Ovary (tissue), 9 donors: ENCODE results near the gene PROB1. TPM values are rescaled to one million over a fixed set of nuclear protein-coding genes. Genes with fewer than 3 reads are reported as not detected.
A peak's percentile ranks its signal among the peaks of the same experiment; 100 is the strongest.
"Not testable (repeated sequence)": the region's sequence is repeated elsewhere in the genome, so short reads cannot be mapped to it uniquely, and the experiment has no call there.

Experiments used
- DNase-seq, 5 donors: peaks; one replicate each; pipeline ENCODE4 v3.0.0-alpha.2; 2019 to 2020
- H3K27ac ChIP-seq, 2 donors: fragments of 200-600 bp; one replicate each; pipeline versions ENCODE4 v1.5.1 to v1.8.0; 2019 to 2022
- H3K27me3 ChIP-seq: fragments of 200-600 bp; one replicate; pipeline ENCODE4 v1.8.0; 2022
- H3K36me3 ChIP-seq: fragments of 200-600 bp; sonication (generic); one replicate; pipeline ENCODE4 v1.5.1; 2019
- H3K4me1 ChIP-seq: one replicate; pipeline ENCODE4 v1.8.1; 2013; ENCODE audit warnings: mild to moderate bottlenecking, moderate library complexity; ENCODE audit not compliant: insufficient read depth
- H3K4me3 ChIP-seq: fragments of 200-600 bp; sonication (generic); one replicate; pipeline ENCODE4 v1.5.1; 2017
- H3K9me3 ChIP-seq, 2 donors: fragments of 200-600 bp in 1 of 2; sonication (generic) in 1 of 2; one replicate each; pipeline versions ENCODE4 v1.5.1 to v1.8.1; 2013 to 2019; ENCODE audit warnings: mild to moderate bottlenecking in 1 of 2, moderate library complexity in 1 of 2
- CTCF ChIP-seq, 3 donors: fragments of 450-650 bp in 2 of 3; fragments of 200-600 bp in 1 of 3; IDR thresholded peaks; one replicate each; pipeline versions ENCODE4 v1.5.1 to v1.8.0; 2016 to 2022; ENCODE audit warnings: antibody characterized with exemption in 3 of 3, mild to moderate bottlenecking in 1 of 3
- EP300 ChIP-seq: sonication (generic); formaldehyde crosslinking; IDR thresholded peaks from one replicate; pipeline ENCODE4 v1.6.1; 2017; ENCODE audit warnings: antibody characterized with exemption
- POLR2A ChIP-seq: fragments of 450-650 bp; IDR thresholded peaks from one replicate; pipeline ENCODE4 v1.6.1; 2017; ENCODE audit warnings: antibody characterized with exemption, mild to moderate bottlenecking, moderate library complexity
- WGBS, 3 donors: extraction: QIAGEN DNeasy Blood & Tissue Kit in 1 of 3; methylation state at CpG; one replicate each; pipeline versions ENCODE4 v1.1.5 to v1.1.7; 2013 to 2017; 5-methylcytosine and 5-hydroxymethylcytosine counted together
- intact Hi-C, 4 donors: fragments of 100-400 bp; cut with DNase I; formaldehyde crosslinking; loops; one replicate each; pipeline versions ENCODE4 v1.11.0 to v1.15.1; 2022 to 2023
- polyA plus RNA-seq, 2 donors: library from polyadenylated mRNA; stranded (reverse); fragments of 200-250 nt in 1 of 2; fragments of 350-450 nt in 1 of 2; fragmentation: Illumina TruSeq in 1 of 2; extraction: RNeasy Lipid Tissue Mini Kit (QIAGEN cat#74804) in 1 of 2; gene quantifications; one replicate each; pipeline ENCODE4 v1.2.3, GENCODE V29; 2013 to 2014
- total RNA-seq, 7 donors: library from RNA; depleted of rRNA in 2 of 7; stranded (reverse); fragments of >200 nt in 2 of 7; fragmentation: NEBNext Ultra II Directional in 3 of 7; extraction: Animal tissue kit (Norgen Biotek cat#: 25700) in 3 of 7; gene quantifications; one replicate each; pipeline versions ENCODE4 v1.1.0 to v1.2.4, GENCODE V29; 2016 to 2023
- donor health status: DM: no; HTN: no; CAD: no; lungs with moderate emphysema.
- donor health status: DM: no; HTN: no; CAD: no.
- donor health status: Bipolar disorder and iron deficiency.
- donor health status: DM: yes; HTN: yes; CAD: no.
- donor health status: DM: no; HTN: no; CAD: no.
- donor health status: DM: yes; HTN: yes; CAD: no.

PROB1 gene
- total and polyA plus RNA-seq, 9 donors: 0.60 to 2.0 (median 1.0) TPM

GRCh38 chr5:139388198-139388821 lies 6.6 kb downstream of the PROB1 start:
- intact Hi-C loops: no loop called here
- H3K36me3 ChIP-seq: no peaks in the 10 kb centered on the region
- no peaks in the 10 kb centered on the region for H3K4me1 ChIP-seq
- H3K27ac ChIP-seq: no peak overlapping the region
- H3K4me3 ChIP-seq: no peak overlapping the region
- TF ChIP-seq EP300 (no peak), CTCF (IDR thresholded peaks at IDR 0.05) (no peak), POLR2A (no peak)
- no peaks in the 10 kb centered on the region for H3K9me3 ChIP-seq
- DNase-seq: peak in 1 of 5 donors; percentile 26
- no peaks in the 10 kb centered on the region for H3K27me3 ChIP-seq
- WGBS, 3 donors: 3 to 20% (median 16%) methylated on average over 8 of the region's 8 CpGs

DNA sequence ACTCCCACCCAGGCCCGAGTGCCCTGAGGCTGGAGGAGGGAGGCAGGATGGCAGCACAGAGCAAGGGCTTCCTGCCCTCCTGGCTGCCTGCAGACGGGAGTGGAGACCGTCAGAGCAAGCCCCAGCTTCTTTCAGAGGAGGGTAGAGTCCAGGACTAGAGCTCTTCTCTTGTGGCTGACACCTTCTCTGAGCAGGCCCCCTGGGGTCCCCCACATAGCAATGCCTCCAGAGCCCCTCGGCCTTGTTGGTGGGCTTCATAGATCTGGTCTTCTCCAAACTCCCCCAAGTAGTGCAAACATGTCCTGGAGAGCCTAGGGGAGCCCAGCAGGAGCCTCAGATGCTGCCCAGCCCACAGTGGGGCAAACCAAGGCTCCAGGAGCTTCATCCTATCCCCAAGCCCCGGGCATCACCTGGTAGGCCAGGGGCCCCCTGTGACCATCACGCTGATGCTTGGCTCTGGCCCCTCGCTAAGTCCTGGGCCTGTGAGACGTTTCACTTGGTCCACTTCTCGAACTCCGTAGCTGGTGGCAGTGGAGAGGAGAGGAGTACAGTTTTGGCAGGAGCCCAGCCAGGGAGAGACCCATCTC lies 7.2 kb downstream of the PROB1 start:
- no peaks in the 10 kb centered on the region for H3K27me3 ChIP-seq
- TF ChIP-seq POLR2A: no peak
- TF ChIP-seq CTCF (IDR thresholded peaks at IDR 0.05): no peak
- TF ChIP-seq EP300: no peak
- no peaks in the 10 kb centered on the region for H3K4me1 ChIP-seq
- no peak overlapping the region for H3K27ac ChIP-seq
- DNase-seq: peak in 1 of 5 donors; percentile 18
- intact Hi-C loops: no loop called here
- H3K9me3 ChIP-seq: no peaks in the 10 kb centered on the region
- WGBS, 3 donors: 71 to 87% (median 72%) methylated on average over 10 of the region's 10 CpGs
- no peaks in the 10 kb centered on the region for H3K36me3 ChIP-seq
- no peak overlapping the region for H3K4me3 ChIP-seq

DNA sequence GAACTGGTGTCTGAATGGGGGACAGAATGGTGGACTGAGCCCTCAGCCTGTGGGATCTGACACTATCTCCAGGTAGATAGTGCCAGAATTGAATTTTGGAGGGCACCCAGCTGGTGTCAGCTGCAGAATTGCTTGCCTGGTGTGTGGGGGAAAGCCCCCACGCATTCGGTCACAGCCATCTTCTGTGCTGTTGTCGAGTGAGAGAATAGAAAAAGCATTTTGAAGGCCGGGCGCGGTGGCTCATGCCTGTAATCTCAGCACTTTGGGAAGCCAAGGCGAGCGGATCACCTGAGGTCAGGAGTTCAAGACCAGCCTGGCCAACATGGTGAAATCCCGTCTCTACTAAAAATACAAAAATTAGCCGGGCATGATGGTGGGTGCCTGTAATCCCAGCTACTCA lies 7.9 kb downstream of the PROB1 start:
- intact Hi-C loops, H3K36me3 ChIP-seq, H3K9me3 ChIP-seq, H3K27ac ChIP-seq, H3K4me1 ChIP-seq, H3K27me3 ChIP-seq, H3K4me3 ChIP-seq: not testable (repeated sequence)
- WGBS, 3 donors: 92 to 94% (median 93%) methylated on average over 10 of the region's 10 CpGs
- DNase-seq: peak in 1 of 5 donors; percentile 16

DNA sequence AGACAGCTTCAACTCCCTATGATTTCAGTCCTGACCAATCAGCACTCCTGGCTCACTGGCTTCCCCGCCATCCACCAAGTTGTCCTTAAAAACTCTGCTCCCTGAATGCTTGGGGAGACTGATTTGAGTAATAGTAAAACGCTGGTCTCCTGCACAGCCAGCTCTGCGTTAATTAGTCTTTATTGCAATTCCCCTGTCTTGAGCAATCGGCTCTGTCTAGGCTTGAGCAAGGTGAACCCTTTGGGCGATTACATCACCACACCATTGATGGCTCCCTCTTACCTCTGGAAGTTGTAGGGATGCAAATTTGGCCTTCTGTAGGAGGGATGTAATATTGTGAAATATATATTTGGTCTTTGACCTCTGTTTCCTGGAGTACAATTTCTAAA lies 8.9 kb downstream of the PROB1 start:
- DNase-seq: peak in 1 of 5 donors; percentile 5
- no peak for TF ChIP-seq EP300
- no peak for TF ChIP-seq CTCF (IDR thresholded peaks at IDR 0.05)
- TF ChIP-seq POLR2A: no peak
- Histone ChIP-seq H3K27me3 (no peaks in the 10 kb centered on the region), H3K4me3 (no peak overlapping the region), H3K27ac (no peak overlapping the region), H3K9me3 (no peaks in the 10 kb centered on the region), H3K4me1 (no peaks in the 10 kb centered on the region), H3K36me3 (no peaks in the 10 kb centered on the region)
- intact Hi-C loops: no loop called here
- WGBS, 3 donors: 89 to 90% (median 90%) methylated on average over 5 of the region's 5 CpGs
